ENCODE data around the gene ACOXL.

- TF ChIP-seq CTCF (IDR thresholded peaks at IDR 0.05) = no peak
- no peak for TF ChIP-seq POLR2A (IDR thresholded peaks at IDR 0.05)
Measured at GRCh38 chr2:110783196-110783873, 51.0 kb downstream of the ACOXL start.

Measured in esophagus squamous epithelium (tissue), 4 donors.